Fibroblast of villous mesenchyme (primary cell): ENCODE data around the gene CHST10. TPM values are rescaled to one million over a fixed set of nuclear protein-coding genes. Genes with fewer than 3 reads are reported as not detected.
A peak's percentile ranks its signal among the peaks of the same experiment; 100 is the strongest.

Experiments
- DNase-seq: peaks from one replicate; pipeline ENCODE4 v3.0.0-alpha.2; 2010; ENCODE audit warnings: low read depth
- H3K4me3 ChIP-seq: 2 replicates; pipeline ENCODE4 v1.5.1; 2011; ENCODE audit warnings: low read depth, mild to moderate bottlenecking, low read length
- CTCF ChIP-seq: IDR thresholded peaks from 2 replicates; pipeline ENCODE4 v1.5.1; 2012; ENCODE audit warnings: low read depth, mild to moderate bottlenecking, low read length; ENCODE audit not compliant: insufficient read depth
- total RNA-seq: library from RNA; depleted of rRNA; stranded (reverse); fragments of >200 nt; gene quantifications from 2 replicates; pipeline ENCODE4 v1.2.3, GENCODE V29; 2012

CHST10 gene
- total RNA-seq, 1 donor: 8.6 TPM

DNA sequence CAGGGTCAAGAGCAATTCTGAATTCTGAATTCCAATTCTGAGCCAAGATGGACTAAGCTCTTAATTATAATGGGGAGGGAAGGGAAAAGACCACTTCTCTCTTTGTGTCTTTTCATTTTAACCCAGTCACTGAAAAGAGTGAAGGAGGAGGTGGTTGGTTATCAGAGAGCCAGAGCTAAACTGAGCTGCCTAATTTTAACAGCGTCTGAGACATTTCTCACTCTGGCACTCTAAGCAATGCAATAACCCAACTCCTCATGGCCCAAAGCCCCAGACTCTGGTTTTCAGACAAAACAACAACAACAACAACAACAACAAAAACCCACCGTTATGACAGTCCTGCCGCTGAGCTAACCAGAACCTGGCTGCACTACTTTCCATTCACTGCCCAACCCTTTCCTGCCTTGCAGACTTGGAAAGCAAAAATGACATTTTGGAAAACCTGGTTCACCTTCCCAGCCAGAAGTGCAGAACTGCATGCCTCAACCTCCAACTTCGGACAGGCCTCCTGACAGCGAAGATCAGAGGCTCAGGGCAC is 1.0 kb downstream of the CHST10 start:
- no peak for DNase-seq
- H3K4me3 ChIP-seq: peak overlapping the region; percentile 87
- TF ChIP-seq CTCF: no peak

DNA sequence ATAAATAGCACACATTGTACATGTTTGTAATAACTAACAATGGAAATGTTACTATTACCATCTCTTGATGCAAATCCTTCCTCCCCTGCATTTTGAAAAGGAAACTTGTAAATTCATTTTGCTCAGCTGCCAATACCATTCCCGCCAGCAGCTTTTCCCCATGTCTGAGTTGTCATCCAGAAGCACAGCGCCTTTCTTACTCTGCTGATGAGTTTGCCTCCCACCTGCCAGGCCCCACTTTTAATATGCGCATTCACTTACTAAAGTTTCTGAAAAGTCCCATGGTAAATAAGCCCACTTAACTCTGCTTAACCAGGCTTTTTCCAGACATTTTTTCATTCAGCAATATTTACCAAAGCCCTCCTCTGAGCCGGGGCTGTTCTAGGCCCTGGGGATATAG is 3.9 kb downstream of the CHST10 start:
- DNase-seq: no peak
- H3K4me3 ChIP-seq: no peak overlapping the region
- TF ChIP-seq CTCF: no peak

DNA sequence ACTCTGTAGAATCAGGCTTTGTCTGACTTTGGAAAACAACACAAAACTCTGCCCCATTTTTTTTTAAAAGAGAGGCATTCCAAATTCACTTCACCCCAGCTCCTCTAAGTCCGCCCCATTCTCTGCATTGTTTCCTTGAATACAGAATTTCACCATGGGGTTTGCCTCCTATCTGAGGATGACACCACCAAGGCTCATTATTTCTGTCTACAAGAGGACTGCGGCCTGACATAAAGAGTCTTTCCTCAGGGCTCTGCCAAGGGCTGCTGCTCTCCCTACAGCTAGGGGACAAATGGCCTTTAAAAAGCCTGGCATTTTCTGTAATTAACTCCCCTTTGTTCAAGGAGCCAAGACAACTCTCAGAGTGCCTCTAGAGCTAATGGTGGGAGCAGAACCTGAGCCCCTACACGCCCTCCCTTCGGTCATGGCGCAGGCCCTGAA is 4.6 kb downstream of the CHST10 start:
- DNase-seq: no peak
- no peak for TF ChIP-seq CTCF
- H3K4me3 ChIP-seq: no peak overlapping the region

DNA sequence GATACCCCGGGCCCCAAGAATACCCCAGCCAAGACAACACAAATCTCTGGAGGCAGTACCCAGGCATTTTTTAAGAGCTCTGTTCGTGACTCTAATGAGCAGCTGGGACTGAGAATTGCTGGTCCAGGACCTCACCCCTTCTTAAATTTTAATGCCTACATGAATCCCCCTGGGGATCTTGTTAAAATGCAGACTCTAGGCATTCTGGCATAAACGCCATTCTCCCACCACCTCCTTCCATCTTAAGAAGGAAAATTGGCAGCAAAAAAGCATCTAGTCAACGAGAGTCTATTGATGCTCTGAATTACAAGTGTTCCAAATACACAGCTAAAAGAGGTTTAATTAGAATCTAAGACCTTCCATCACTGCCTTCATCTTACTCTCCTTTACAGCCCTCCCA is 5.0 kb downstream of the CHST10 start:
- TF ChIP-seq CTCF: no peak
- no peak for DNase-seq
- no peak overlapping the region for H3K4me3 ChIP-seq

- TF ChIP-seq CTCF: no peak
- no peak for DNase-seq
- H3K4me3 ChIP-seq: no peak overlapping the region
These were observed 5.6 kb downstream of the CHST10 start for GRCh38 chr2:100411841-100412292.

DNA sequence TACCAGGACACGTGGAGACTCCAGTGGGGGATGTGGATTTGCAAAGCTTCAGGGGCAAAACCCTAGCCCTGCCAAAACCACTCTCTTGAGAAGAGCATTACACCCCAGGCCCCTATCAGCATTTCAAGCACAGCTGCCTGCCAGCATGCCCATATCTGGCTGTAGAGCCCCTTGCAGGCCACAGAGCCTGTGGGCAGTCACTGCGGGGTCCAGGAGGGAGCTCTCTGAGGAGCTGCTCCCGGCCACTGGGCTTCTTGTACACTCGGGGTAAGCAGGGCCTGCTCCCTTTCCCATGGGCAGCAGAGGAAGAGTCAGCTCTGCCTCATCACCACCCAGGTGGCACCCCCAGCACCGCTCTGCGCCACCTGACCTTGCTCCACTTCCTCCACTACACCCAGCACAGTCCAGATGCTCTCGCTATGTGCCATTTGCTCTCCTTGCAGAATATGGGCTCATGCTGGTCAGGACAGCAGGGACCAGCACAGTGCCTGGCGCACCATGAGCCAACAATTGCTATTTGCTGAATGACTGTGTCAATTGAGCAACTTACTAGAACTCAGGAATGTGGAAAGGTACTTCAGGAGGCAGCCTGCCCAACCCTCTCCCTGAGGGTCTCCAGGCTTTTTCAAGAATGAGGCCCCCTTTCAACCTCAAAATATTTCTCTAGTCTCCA is 7.4 kb downstream of the CHST10 start:
- DNase-seq: no peak
- TF ChIP-seq CTCF: no peak
- no peak overlapping the region for H3K4me3 ChIP-seq
